Urinary bladder (tissue), 4 donors: ENCODE results near the gene TEPSIN. TPM values are rescaled to one million over a fixed set of nuclear protein-coding genes. Genes with fewer than 3 reads are reported as not detected.

ENCODE experiments used
- DNase-seq: peaks from one replicate; pipeline ENCODE4 v3.0.0-alpha.2; 2015; ENCODE audit errors: extremely low spot score
- H3K27ac ChIP-seq: one replicate; pipeline ENCODE4 v1.5.1; 2013; ENCODE audit warnings: low read depth, mild to moderate bottlenecking, moderate library complexity
- H3K36me3 ChIP-seq: one replicate; pipeline ENCODE4 v1.6.1; 2013; ENCODE audit warnings: mild to moderate bottlenecking, moderate library complexity; ENCODE audit not compliant: insufficient read depth
- H3K4me1 ChIP-seq: one replicate; pipeline ENCODE4 v1.6.1; 2013; ENCODE audit warnings: mild to moderate bottlenecking, moderate library complexity; ENCODE audit not compliant: insufficient read depth
- H3K4me3 ChIP-seq: one replicate; pipeline ENCODE4 v1.5.1; 2013; ENCODE audit warnings: low read depth, low read length
- WGBS: extraction: QIAGEN DNeasy Blood & Tissue Kit; methylation state at CpG from one replicate; pipeline ENCODE4 v1.1.7; 2013; 5-methylcytosine and 5-hydroxymethylcytosine counted together
- polyA plus RNA-seq: library from polyadenylated mRNA; stranded (reverse); fragments of 200-250 nt; gene quantifications from one replicate; pipeline ENCODE4 v1.2.3, GENCODE V29; 2013
- total RNA-seq: library from RNA; depleted of rRNA; stranded (reverse); fragments of >200 nt; gene quantifications from one replicate; pipeline ENCODE4 v1.2.3, GENCODE V29; 2014
- donor health status: healthy with polysubstance abuse.
- donor health status: healthy.

TEPSIN gene
- total and polyA plus RNA-seq, 2 donors = 12.3 to 36.6 TPM

- DNase-seq = no peak
- no peak overlapping the region for H3K4me3 ChIP-seq
- H3K4me1 ChIP-seq = no peaks in the 10 kb centered on the region
- WGBS = 78% methylated on average over 25 of the region's 25 CpGs
- H3K27ac ChIP-seq = no peak overlapping the region
- H3K36me3 ChIP-seq = peaks cover 2% of the 10 kb centered on the region
These were observed 12.3 kb upstream of the TEPSIN start for GRCh38 chr17:81251094-81251708.

GRCh38 chr17:81250286-81251093, 11.6 kb upstream of the TEPSIN start:
- DNase-seq = no peak
- no peak overlapping the region for H3K4me3 ChIP-seq
- no peaks in the 10 kb centered on the region for H3K4me1 ChIP-seq
- H3K27ac ChIP-seq = no peak overlapping the region
- 90% methylated on average over 31 of the region's 31 CpGs for WGBS
- peaks cover 2% of the 10 kb centered on the region for H3K36me3 ChIP-seq

DNA sequence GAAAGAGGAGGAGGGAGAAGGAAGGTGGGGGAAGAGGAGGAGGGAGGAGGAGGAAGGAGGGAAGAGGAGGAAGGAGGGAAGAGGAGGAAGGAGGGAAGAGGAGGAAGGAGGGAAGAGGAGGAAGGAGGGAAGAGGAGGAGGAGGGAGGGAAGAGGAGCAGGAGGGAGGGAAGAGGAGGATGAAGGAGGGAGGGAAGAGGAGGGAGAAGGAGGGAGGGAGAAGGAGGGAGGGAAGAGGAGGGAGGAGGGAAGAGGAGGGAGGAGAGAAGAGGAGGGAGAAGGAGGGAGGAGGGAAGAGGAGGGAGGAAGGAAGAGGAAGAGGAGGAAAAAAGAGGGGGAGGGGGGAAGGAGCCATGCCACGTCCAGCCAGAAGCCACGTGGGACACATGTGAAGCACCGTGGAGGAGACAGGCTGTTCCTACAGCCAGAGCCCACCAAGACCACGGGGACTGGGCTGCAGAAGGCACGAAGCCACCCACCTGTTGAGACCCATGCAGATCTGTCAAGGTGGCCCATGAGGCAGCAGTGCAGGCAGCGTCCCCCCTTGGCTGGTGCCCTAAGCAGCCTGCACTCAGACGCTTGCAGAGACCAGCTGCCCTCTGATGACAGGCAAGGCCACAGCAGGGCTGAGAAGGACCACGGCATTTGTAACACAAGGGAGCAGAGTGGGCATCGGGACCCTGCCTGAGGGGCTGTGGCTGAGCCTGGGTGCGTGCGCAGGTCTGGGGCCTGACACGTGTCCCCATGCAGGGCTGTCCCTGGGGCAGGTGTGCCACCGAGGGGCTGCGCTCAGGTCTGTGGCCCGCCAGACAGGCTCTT, 10.6 kb upstream of the TEPSIN start:
- Histone ChIP-seq H3K4me1 (no peaks in the 10 kb centered on the region), H3K4me3 (no peak overlapping the region), H3K27ac (no peak overlapping the region), H3K36me3 (peaks cover 2% of the 10 kb centered on the region)
- 93% methylated on average over 15 of the region's 15 CpGs for WGBS
- no peak for DNase-seq

- H3K4me3 ChIP-seq = no peak overlapping the region
- peaks cover 2% of the 10 kb centered on the region for H3K36me3 ChIP-seq
- 88% methylated on average over 16 of the region's 16 CpGs for WGBS
These were observed 9.8 kb upstream of the TEPSIN start for GRCh38 chr17:81248649-81249048.

GRCh38 chr17:81247339-81247990, 8.6 kb upstream of the TEPSIN start:
- Histone ChIP-seq H3K4me1 (no peaks in the 10 kb centered on the region), H3K4me3 (no peak overlapping the region), H3K27ac (no peak overlapping the region), H3K36me3 (peaks cover 2% of the 10 kb centered on the region)
- WGBS = 89% methylated on average over 14 of the region's 15 CpGs
- DNase-seq = no peak

More at GRCh38 chr17:81248649-81249048, 9.8 kb upstream of the TEPSIN start:
- Histone ChIP-seq H3K27ac (no peak overlapping the region), H3K4me1 (no peaks in the 10 kb centered on the region)
- DNase-seq = no peak

- Histone ChIP-seq H3K27ac (no peak overlapping the region), H3K4me1 (no peaks in the 10 kb centered on the region), H3K4me3 (no peak overlapping the region), H3K36me3 (peaks cover 2% of the 10 kb centered on the region)
- no peak for DNase-seq
- 93% methylated on average over 28 of the region's 28 CpGs for WGBS
These were observed 8.0 kb upstream of the TEPSIN start for GRCh38 chr17:81246679-81247338.

- no peak for DNase-seq
- Histone ChIP-seq H3K4me3 (no peak overlapping the region), H3K27ac (no peak overlapping the region), H3K36me3 (peaks cover 2% of the 10 kb centered on the region), H3K4me1 (no peaks in the 10 kb centered on the region)
- 91% methylated on average over 10 of the region's 10 CpGs for WGBS
These were observed 7.5 kb upstream of the TEPSIN start for GRCh38 chr17:81246343-81246670.

DNA sequence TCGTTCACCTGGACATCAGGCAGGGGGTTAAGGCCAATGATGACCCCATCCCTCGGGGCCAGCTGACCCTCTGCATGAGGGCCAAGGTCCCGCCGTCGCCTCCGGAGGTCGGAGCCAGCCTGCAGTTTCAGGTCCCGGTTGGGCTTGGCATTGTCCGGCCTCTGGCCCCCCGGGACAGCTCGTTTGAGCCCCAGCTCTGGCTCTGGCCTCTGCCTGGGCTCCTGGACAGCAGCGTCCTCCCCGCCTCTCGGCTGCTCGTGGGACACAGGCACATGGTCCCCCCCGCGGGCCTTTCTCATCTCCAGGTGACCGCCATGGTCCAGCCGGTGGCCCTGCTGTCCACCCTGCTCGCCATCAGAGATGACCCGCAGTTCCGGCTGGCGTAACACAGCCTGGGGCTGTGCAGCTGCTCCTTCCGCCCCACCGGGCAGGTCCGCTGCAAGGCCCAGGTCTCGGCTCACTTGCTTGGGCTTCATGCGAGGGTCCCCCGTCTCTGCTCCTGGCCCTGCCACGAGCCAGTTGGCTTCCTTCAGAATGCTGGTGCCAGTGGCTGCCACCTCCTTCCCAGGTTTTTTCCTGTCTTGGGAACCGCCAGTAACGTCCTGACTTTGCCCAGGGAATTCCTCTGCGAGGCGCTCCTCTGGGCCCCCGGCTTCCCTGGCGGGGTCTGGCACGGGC, 6.9 kb upstream of the TEPSIN start:
- Histone ChIP-seq H3K36me3 (no peaks in the 10 kb centered on the region), H3K27ac (no peak overlapping the region), H3K4me1 (no peaks in the 10 kb centered on the region), H3K4me3 (no peak overlapping the region)
- WGBS = 83% methylated on average over 37 of the region's 37 CpGs
- DNase-seq = no peak

DNA sequence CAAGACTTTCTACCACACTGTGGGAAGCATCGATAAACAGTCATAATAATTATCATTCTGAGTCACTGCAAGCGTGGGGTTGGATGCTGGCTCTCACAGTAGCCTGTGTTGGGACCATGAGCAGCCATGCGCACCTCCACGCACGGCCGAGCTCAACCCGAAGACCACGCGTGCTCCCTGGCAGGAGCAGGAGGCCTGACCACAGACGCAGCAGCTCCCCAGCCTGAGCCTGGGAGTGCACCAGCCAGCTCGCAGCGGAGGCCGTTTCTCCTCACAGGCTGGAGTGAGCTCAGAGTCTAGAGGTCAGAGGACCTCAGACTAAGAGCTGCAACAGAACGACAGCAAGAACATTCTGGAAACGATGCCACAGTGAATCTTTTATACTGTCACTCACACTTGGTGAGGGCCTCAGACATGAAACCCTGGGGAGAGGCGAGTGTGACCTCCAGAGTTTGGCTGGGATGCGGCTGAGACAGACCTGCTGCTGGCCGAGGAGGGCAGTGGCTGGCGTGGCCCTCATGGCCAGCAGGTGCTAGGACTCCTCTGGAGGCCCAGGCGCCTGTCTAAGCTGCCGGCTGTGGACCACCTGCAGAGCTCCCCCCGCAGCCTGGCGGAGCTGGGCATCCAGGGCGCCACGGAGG, 6.3 kb upstream of the TEPSIN start:
- WGBS = 83% methylated on average over 25 of the region's 25 CpGs
- no peak for DNase-seq
- no peaks in the 10 kb centered on the region for H3K4me1 ChIP-seq
- no peak overlapping the region for H3K4me3 ChIP-seq
- no peaks in the 10 kb centered on the region for H3K36me3 ChIP-seq
- no peak overlapping the region for H3K27ac ChIP-seq

DNA sequence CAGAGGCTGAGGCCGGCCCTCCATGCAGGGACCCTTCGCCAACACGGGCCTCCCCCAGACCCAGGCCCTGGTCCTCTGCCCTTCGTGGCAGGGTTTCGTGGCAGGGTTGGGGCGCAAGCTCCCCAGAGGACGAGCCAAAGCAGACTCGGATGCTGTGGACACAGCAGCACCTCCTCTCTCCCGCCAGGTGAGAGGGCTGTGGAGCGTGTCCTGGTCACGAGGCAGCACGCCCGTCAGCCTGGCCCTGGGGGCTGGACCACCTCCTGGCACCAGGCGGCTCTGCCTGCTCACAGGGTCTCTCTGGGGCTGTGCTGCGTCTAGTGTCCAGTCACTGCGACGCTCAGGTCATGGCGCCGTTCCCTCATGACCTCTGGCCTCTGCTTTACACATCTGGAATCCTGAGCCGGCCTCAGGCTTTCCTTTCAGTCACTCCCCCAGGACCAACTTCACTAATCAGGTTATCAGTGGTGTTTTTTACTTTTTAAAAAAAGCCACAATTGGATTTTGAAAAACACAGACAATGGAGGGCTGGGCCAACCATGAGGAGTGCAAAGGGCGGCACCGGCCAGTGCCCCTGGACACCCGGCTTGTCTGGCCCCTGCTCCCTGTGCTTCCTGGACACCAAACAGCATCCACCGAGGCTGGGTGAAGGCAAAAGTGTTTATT, 5.6 kb upstream of the TEPSIN start:
- Histone ChIP-seq H3K36me3 (no peaks in the 10 kb centered on the region), H3K4me3 (no peak overlapping the region), H3K4me1 (no peaks in the 10 kb centered on the region), H3K27ac (no peak overlapping the region)
- DNase-seq = no peak
- WGBS = 68% methylated on average over 24 of the region's 24 CpGs

GRCh38 chr17:81243333-81243664, 4.4 kb upstream of the TEPSIN start:
- 80% methylated on average over 10 of the region's 10 CpGs for WGBS
- no peaks in the 10 kb centered on the region for H3K4me1 ChIP-seq
- DNase-seq = no peak

More at GRCh38 chr17:81243333-81243664, 4.4 kb upstream of the TEPSIN start:
- Histone ChIP-seq H3K4me3 (no peak overlapping the region), H3K36me3 (no peaks in the 10 kb centered on the region), H3K27ac (no peak overlapping the region)
